AG09319 (cell line): Measurements from ENCODE around the gene GNPDA2.

Experiments
- DNase-seq: peaks from one replicate; pipeline ENCODE4 v3.0.0-alpha.2; 2010; ENCODE audit warnings: low read depth; ENCODE audit errors: extremely low read depth
- TF ChIP-seq, protein P1 (sequence below): IDR thresholded peaks from 2 replicates; pipeline ENCODE4 v1.5.1; 2011; ENCODE audit warnings: low read depth, mild to moderate bottlenecking, inconsistent platforms, low read length, moderate library complexity

Gene GNPDA2

DNA sequence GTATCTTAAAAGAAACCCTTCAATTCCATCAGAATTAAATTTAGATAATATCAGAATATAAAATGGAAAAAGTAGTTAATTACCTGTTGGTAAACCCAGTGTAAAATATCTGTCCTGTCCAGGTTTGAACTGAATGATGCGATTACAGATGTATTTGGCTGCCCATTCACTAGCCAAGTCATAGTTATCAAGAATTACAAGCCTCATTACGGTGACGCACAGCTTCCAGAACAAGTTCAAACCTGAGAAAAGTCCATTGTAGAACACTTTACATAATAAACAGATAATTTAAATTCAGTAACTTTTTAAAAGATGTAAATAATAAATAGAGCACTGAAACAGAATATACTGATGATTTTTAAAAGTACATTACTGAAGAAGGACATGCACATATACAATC lies 4.4 kb downstream of the GNPDA2 start:
- no peak for DNase-seq
- TF ChIP-seq, protein P1, sequence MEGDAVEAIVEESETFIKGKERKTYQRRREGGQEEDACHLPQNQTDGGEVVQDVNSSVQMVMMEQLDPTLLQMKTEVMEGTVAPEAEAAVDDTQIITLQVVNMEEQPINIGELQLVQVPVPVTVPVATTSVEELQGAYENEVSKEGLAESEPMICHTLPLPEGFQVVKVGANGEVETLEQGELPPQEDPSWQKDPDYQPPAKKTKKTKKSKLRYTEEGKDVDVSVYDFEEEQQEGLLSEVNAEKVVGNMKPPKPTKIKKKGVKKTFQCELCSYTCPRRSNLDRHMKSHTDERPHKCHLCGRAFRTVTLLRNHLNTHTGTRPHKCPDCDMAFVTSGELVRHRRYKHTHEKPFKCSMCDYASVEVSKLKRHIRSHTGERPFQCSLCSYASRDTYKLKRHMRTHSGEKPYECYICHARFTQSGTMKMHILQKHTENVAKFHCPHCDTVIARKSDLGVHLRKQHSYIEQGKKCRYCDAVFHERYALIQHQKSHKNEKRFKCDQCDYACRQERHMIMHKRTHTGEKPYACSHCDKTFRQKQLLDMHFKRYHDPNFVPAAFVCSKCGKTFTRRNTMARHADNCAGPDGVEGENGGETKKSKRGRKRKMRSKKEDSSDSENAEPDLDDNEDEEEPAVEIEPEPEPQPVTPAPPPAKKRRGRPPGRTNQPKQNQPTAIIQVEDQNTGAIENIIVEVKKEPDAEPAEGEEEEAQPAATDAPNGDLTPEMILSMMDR, result no peak

DNA sequence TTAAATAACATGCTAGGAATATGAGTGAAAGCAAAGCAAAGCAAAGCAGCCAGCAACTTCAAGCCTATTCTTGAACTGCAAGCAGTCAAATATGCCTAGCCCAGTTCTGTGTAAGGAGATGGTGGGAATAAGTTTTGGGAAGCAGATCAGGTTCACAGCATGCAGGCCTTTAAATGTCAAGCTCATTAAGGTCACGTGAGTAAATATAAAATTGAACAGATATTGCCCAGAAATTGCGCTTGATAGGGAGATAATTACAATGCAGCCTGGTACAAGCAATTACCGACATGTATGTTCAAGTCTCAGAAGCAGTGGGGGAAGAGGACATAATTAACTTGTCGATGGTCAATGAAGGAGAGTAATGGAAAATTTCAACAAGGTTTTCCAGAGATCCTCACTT lies 6.0 kb downstream of the GNPDA2 start:
- no peak for DNase-seq

DNA sequence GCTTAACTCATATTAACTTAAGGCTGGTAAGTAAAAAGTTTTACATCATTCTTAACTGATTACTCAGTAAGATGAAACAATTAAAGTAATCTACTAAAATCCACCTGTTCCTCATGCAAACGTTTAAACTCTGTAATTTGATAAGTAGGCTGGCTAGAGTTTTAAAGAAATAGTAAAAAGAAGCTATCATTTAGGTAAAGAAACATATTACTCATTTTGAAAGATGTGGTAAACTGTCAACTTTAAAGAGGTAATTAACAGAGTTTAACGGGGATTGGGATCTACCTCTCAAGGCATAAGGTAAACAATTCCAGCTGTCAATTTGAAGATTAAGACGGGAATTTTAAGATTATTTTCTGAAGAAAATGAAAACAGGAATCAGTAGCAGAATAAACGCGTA lies 9.8 kb downstream of the GNPDA2 start:
- TF ChIP-seq, protein P1, result no peak
- no peak for DNase-seq

More for the DNA sequence above, 6.0 kb downstream of the GNPDA2 start:
- TF ChIP-seq, protein P1, result no peak

DNA sequence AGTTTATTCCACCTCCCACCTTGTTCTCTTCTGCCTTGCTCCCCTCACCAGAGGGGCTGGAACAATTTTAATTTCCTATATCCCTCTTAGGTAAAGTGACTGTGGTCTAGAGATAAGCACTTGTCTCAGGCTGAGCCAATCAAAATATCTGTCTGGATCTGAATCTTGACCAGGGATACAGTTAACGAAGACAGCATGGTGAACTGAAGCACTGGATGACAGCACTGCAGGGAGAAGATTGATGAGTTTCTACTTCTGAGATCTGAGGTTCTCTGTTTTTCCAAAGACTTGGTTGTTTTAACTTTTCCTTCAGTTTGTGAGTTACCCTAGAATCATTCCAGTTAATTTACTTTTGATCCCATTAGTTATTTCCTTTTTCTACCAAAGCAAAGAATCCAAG lies 13.2 kb downstream of the GNPDA2 start:
- no peak for DNase-seq
- TF ChIP-seq, protein P1, result no peak

DNA sequence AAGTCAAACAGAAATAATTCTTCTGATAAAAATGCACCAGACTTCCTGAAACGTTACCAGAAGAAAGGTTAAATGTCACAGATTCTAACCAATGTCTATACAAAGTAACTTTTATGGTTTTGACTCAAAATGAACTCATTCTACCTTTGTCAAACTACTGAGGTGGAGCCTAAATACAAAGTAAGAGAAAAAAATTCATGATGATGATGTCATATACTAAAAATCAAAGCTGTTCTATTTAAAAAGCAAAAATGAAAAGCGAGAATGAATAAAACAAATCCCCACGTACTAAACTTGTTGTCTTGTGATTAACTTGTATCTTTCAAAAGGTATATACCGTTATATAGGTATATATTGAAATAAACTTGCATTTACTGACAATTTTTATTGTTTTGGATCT lies 21.7 kb downstream of the GNPDA2 start:
- DNase-seq, result no peak

DNA sequence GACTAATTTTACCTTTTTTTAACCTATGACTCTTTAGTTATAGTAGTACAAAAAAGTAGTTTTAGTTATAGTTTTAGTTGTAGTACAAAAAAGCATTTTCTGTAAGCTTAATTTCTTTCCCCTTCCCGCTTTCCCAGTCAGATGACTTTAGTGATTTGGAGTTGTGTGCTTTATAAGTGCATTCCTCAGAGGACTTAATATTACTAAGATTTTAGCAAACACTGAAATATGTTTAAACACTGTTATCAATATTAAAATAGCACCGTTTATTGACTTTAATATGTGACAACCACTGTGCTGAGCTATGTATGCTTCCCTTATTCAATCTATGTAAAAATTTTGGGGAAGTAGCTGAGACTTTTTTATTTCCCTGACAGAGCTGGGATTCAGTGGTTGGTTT lies 25.3 kb downstream of the GNPDA2 start:
- TF ChIP-seq, protein P1, result no peak
- no peak for DNase-seq

More for the DNA sequence above, 21.7 kb downstream of the GNPDA2 start:
- TF ChIP-seq, protein P1, result no peak

DNA sequence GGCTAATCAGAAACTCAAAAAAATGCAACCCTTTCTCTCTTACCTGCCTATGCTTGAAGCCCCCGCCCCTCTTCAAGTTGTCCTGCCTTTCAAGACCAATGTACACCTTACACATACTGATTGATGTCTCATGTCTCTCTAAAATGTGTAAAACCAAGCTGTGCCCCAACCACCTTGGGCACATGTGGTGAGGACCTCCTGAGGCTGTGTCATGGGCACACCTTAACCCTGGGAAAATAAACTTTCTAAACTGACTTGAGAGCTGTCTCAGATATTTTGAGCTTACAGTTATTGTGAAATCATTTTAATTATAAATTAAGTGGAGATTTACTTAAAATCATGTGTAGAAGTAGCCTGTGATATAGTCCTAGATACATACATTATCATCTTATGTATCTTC lies 25.9 kb downstream of the GNPDA2 start:
- TF ChIP-seq, protein P1, result no peak
- no peak for DNase-seq
